ENCODE results near the gene CCDC59. TPM values are rescaled to one million over a fixed set of nuclear protein-coding genes. Genes with fewer than 3 reads are reported as not detected.
A peak's percentile ranks its signal among the peaks of the same experiment; 100 is the strongest.

CCDC59 gene
- total and polyA plus RNA-seq, 8 donors = 12.0 to 29.2 (median 16.6) TPM

- no peaks in the 10 kb centered on the region for H3K27me3 ChIP-seq
- peaks cover 0 to 23% (median 7%) of the 10 kb centered on the region in 3 donors for H3K36me3 ChIP-seq
- H3K9me3 ChIP-seq = no peaks in the 10 kb centered on the region
- no peak for ATAC-seq
- DNase-seq = no peak
- no peak for FAIRE-seq
- peak overlapping the region in 1 of 4 donors; percentile 98 for H3K27ac ChIP-seq
- H3K4me1 ChIP-seq = peaks cover 0 to 33% (median 26%) of the 10 kb centered on the region in 3 donors
- WGBS, 2 donors = 19 to 26% methylated on average over 4 of the region's 4 CpGs
- no peak for TF ChIP-seq CTCF (IDR thresholded peaks at IDR 0.05)
- H3K4me3 ChIP-seq = peak overlapping the region; percentile 58 to 84 (median 77)
- intact Hi-C loops (cut with DNase I) = no loop called here
Observed at GRCh38 chr12:82357340-82357739, 847 bp downstream of the CCDC59 start.

DNA sequence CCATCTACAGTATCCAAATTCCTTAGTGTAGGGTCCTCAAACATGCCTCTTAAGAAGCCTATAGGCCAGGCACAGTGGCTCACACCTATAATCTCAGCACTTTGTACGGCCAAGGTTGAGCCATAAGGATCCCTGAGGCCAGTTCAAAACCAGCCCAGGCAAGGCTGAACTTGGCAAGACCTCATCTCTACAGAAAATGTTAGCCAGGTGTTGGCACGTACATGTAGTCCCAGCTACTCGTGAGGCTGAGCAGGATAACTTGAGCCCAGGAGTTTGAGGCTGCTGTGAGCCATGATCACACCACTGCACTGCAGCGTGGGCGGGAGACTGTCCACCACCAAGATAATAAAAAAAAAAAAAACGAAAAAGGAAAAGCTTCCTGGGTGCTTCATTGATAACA, 6.8 kb downstream of the CCDC59 start:
- ATAC-seq = no peak
- Histone ChIP-seq H3K27me3 (no peaks in the 10 kb centered on the region), H3K4me1 (peaks cover 0 to 20% (median 12%) of the 10 kb centered on the region in 3 donors), H3K9me3 (no peaks in the 10 kb centered on the region), H3K4me3 (no peak overlapping the region), H3K36me3 (peaks cover 0 to 32% (median 12%) of the 10 kb centered on the region in 3 donors), H3K27ac (no peak overlapping the region)
- 71 to 75% methylated on average over 6 of the region's 6 CpGs for WGBS, 2 donors
- intact Hi-C loops (cut with DNase I) = no loop called here
- no peak for DNase-seq
- FAIRE-seq = no peak
- no peak for TF ChIP-seq CTCF (IDR thresholded peaks at IDR 0.05)

DNA sequence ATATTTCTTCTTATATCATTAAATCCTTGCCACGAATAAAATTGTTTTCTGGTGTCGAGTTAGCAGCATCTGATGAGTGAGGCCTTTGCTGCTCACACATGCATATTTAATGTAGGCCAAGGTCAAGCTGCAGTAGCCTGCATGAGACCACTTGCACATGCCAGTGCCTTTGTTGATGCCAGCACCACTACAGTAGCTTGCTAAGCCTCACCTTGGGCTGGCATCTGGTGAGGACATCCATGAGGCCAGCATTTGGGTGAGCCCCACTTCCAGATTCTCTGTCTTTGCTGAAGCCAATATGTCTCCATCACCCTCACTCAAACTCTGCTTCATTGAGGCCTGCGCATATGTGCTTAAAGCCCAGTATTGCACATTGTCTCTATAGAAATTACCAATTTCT, 8.0 kb downstream of the CCDC59 start:
- Histone ChIP-seq H3K27me3 (no peaks in the 10 kb centered on the region), H3K9me3 (no peaks in the 10 kb centered on the region), H3K4me1 (peaks cover 0 to 7% (median 0%) of the 10 kb centered on the region in 3 donors), H3K36me3 (peaks cover 0 to 32% (median 12%) of the 10 kb centered on the region in 3 donors), H3K27ac (no peak overlapping the region), H3K4me3 (no peak overlapping the region)
- no peak for ATAC-seq
- no peak for FAIRE-seq
- peak in 1 of 6 donors; percentile 13 for DNase-seq
- TF ChIP-seq CTCF (IDR thresholded peaks at IDR 0.05) = no peak
- intact Hi-C loops (cut with DNase I) = no loop called here
- WGBS, 2 donors = 83 to 96% methylated on average over 3 of the region's 3 CpGs

- H3K27ac ChIP-seq = no peak overlapping the region
- ATAC-seq (no peak), FAIRE-seq (no peak), DNase-seq (no peak)
- intact Hi-C loops (cut with DNase I) = loop anchor here in 2 of 3 donors (5.0 to 10.0 kb wide), 2 partner anchors 685 to 687 kb away; no protein-coding TSS in a partner anchor
- WGBS, 2 donors = 13 to 21% methylated on average over 1 of the region's 1 CpG
- H3K36me3 ChIP-seq = no peaks in the 10 kb centered on the region
- H3K9me3 ChIP-seq = no peaks in the 10 kb centered on the region
- TF ChIP-seq CTCF (IDR thresholded peaks at IDR 0.05) = no peak
- no peaks in the 10 kb centered on the region for H3K27me3 ChIP-seq
- H3K4me3 ChIP-seq = no peak overlapping the region
- H3K4me1 ChIP-seq = no peaks in the 10 kb centered on the region
Observed at GRCh38 chr12:82329508-82329907, 28.7 kb downstream of the CCDC59 start.

DNA sequence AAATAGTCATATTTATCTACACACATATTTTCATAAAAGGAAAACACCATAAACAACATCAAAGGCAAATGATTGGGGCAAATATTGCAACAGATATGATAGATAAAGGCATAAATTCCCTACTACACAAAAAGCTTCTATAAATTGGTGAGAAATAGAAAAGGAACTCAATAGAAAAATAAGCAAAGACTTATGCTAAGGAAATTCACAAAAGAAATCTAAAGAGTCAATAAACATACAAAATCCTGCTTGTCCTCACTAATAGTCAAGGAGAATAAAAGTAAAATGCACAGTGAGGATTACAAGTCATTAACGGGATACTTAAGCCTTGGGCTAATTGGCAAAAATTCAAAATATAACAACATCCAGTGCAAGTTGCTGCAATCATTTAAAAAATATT, 30.3 kb downstream of the CCDC59 start:
- H3K27ac ChIP-seq = no peak overlapping the region
- ATAC-seq (no peak), FAIRE-seq (no peak), DNase-seq (no peak)
- no peak for TF ChIP-seq CTCF (IDR thresholded peaks at IDR 0.05)
- H3K4me3 ChIP-seq = no peak overlapping the region
- intact Hi-C loops (cut with DNase I) = loop anchor here in 2 of 3 donors (5.0 to 10.0 kb wide), 2 partner anchors 683 to 686 kb away; no protein-coding TSS in a partner anchor
- H3K27me3 ChIP-seq = no peaks in the 10 kb centered on the region
- H3K9me3 ChIP-seq = no peaks in the 10 kb centered on the region
- no peaks in the 10 kb centered on the region for H3K4me1 ChIP-seq
- WGBS, 2 donors = 42 to 78% methylated on average over 1 of the region's 1 CpG
- H3K36me3 ChIP-seq = no peaks in the 10 kb centered on the region
